ENCODE measurements around the gene ACSBG1. TPM values are rescaled to one million over a fixed set of nuclear protein-coding genes. Genes with fewer than 3 reads are reported as not detected.

The ACSBG1 gene
- total RNA-seq, 2 donors from 2014 or later: 0.27 to 1.2 TPM

- no peak overlapping the region for H3K4me3 Mint-ChIP-seq
- Histone ChIP-seq H3K9me3 (ENCODE audit: control insufficient read depth, low read length) (no peaks in the 10 kb centered on the region), H3K36me3 (ENCODE audit: control insufficient read depth, insufficient read depth, low read length) (no peaks in the 10 kb centered on the region), H3K9ac (ENCODE audit: extremely low read depth, low read length, poor library complexity, severe bottlenecking) (no peak overlapping the region), H3K27me3 (ENCODE audit: control insufficient read depth, insufficient read depth, low read length, poor library complexity, severe bottlenecking) (no peaks in the 10 kb centered on the region), H3K4me3 (ENCODE audit: low read length) (no peak overlapping the region), H3K4me1 (ENCODE audit: control insufficient read depth, insufficient read depth, low read length) (no peaks in the 10 kb centered on the region), H3K27ac (ENCODE audit: low read depth, low read length) (no peak overlapping the region)
- 88 to 92% methylated on average over 3 of the region's 3 CpGs for WGBS, 2 experiments (ENCODE audit: insufficient coverage in 1 of 2, insufficient read length in 1 of 2)
- no peak overlapping the region for H3K27ac Mint-ChIP-seq
- H3K27me3 Mint-ChIP-seq (ENCODE audit: insufficient read depth): peaks cover 3% of the 10 kb centered on the region
- no peaks in the 10 kb centered on the region for H3K9me3 Mint-ChIP-seq
- no peaks in the 10 kb centered on the region for H3K36me3 Mint-ChIP-seq (ENCODE audit: low read depth)
- no peak for DNase-seq
- no peaks in the 10 kb centered on the region for H3K4me1 Mint-ChIP-seq
- TF ChIP-seq CTCF (conservative IDR thresholded peaks at IDR 0.05): no peak
These were observed 21.7 kb upstream of the ACSBG1 start for GRCh38 chr15:78256044-78256437.

- DNase-seq: no peak
- no peak overlapping the region for H3K4me3 ChIP-seq (ENCODE audit: low read length)
- H3K9ac ChIP-seq (ENCODE audit: extremely low read depth, low read length, poor library complexity, severe bottlenecking): no peak overlapping the region
- no peak overlapping the region for H3K27ac Mint-ChIP-seq
- no peaks in the 10 kb centered on the region for H3K27me3 ChIP-seq (ENCODE audit: control insufficient read depth, insufficient read depth, low read length, poor library complexity, severe bottlenecking)
- H3K27me3 Mint-ChIP-seq (ENCODE audit: insufficient read depth): peaks cover 3% of the 10 kb centered on the region
- H3K36me3 ChIP-seq (ENCODE audit: control insufficient read depth, insufficient read depth, low read length): no peaks in the 10 kb centered on the region
- no peak overlapping the region for H3K27ac ChIP-seq (ENCODE audit: low read depth, low read length)
- no peaks in the 10 kb centered on the region for H3K9me3 ChIP-seq (ENCODE audit: control insufficient read depth, low read length)
- WGBS, 2 experiments (ENCODE audit: insufficient coverage in 1 of 2, insufficient read length in 1 of 2): 67% methylated on average over 1 of the region's 1 CpG; no CpG with 5 or more reads in 1 of the 2 experiments
- no peaks in the 10 kb centered on the region for H3K36me3 Mint-ChIP-seq (ENCODE audit: low read depth)
- H3K4me1 Mint-ChIP-seq: no peaks in the 10 kb centered on the region
- no peak overlapping the region for H3K4me3 Mint-ChIP-seq
- no peaks in the 10 kb centered on the region for H3K9me3 Mint-ChIP-seq
- no peaks in the 10 kb centered on the region for H3K4me1 ChIP-seq (ENCODE audit: control insufficient read depth, insufficient read depth, low read length)
- no peak for TF ChIP-seq CTCF (conservative IDR thresholded peaks at IDR 0.05)
These were observed 21.2 kb upstream of the ACSBG1 start for GRCh38 chr15:78255421-78256043.

GRCh38 chr15:78251136-78251535 is 16.8 kb upstream of the ACSBG1 start:
- Mint-ChIP-seq H3K36me3 (ENCODE audit: low read depth) (no peaks in the 10 kb centered on the region), H3K27me3 (ENCODE audit: insufficient read depth) (no peaks in the 10 kb centered on the region), H3K9me3 (peaks cover 5% of the 10 kb centered on the region), H3K4me1 (no peaks in the 10 kb centered on the region), H3K4me3 (no peak overlapping the region), H3K27ac (no peak overlapping the region)
- H3K27me3 ChIP-seq (ENCODE audit: control insufficient read depth, insufficient read depth, low read length, poor library complexity, severe bottlenecking): no peaks in the 10 kb centered on the region
- no peak overlapping the region for H3K27ac ChIP-seq (ENCODE audit: low read depth, low read length)
- H3K4me1 ChIP-seq (ENCODE audit: control insufficient read depth, insufficient read depth, low read length): no peaks in the 10 kb centered on the region
- no peak for DNase-seq
- no peaks in the 10 kb centered on the region for H3K36me3 ChIP-seq (ENCODE audit: control insufficient read depth, insufficient read depth, low read length)
- H3K9ac ChIP-seq (ENCODE audit: extremely low read depth, low read length, poor library complexity, severe bottlenecking): no peak overlapping the region
- TF ChIP-seq CTCF (conservative IDR thresholded peaks at IDR 0.05): no peak
- H3K9me3 ChIP-seq (ENCODE audit: control insufficient read depth, low read length): no peaks in the 10 kb centered on the region
- 79% methylated on average over 6 to 9 of the region's 9 CpGs for WGBS, 2 experiments (ENCODE audit: insufficient coverage in 1 of 2, insufficient read length in 1 of 2)
- H3K4me3 ChIP-seq (ENCODE audit: low read length): no peak overlapping the region

All from endodermal cell (in vitro differentiated cells).